Natural killer cell treated with Interleukin-12 subunit alpha and Interleukin-12 subunit beta and Interleukin-15 and Interleukin-18, amount 100 ng/mL, for 72 hours (primary cell): ENCODE results near the gene MRTFA. TPM values are rescaled to one million over a fixed set of nuclear protein-coding genes. Genes with fewer than 3 reads are reported as not detected.
"Not testable (repeated sequence)": the region's sequence is repeated elsewhere in the genome, so short reads cannot be mapped to it uniquely, and the experiment has no call there.

Experiments
- ATAC-seq, 2 donors: fragments of 150-1000 bp; cut with Tn5 transposase in 1 of 2; sonication (Bioruptor Pico), chemical (Tn5 transposase) in 1 of 2; 2 replicates each; pipeline ENCODE4 v1.10.0; 2021
- DNase-seq: peaks from one replicate; pipeline ENCODE4 v3.0.0; 2022; ENCODE audit warnings: low spot score
- H3K27ac Mint-ChIP-seq, 2 donors: 1 replicate in 1 of 2; 2 replicates in 1 of 2; pipeline ENCODE4 v1.8.0; 2022; ENCODE audit warnings: mixed read lengths in 2 of 2, mild to moderate bottlenecking in 1 of 2, moderate library complexity in 1 of 2
- H3K27me3 Mint-ChIP-seq, 2 donors: 1 replicate in 1 of 2; 2 replicates in 1 of 2; pipeline ENCODE4 v1.8.0; 2022; ENCODE audit warnings: mixed read lengths in 2 of 2
- H3K36me3 Mint-ChIP-seq: one replicate; pipeline ENCODE4 v1.8.0; 2022; ENCODE audit warnings: mixed read lengths
- H3K4me1 Mint-ChIP-seq, 2 donors: 1 replicate in 1 of 2; 2 replicates in 1 of 2; pipeline ENCODE4 v1.8.0; 2022; ENCODE audit warnings: low read depth in 2 of 2, mixed read lengths in 2 of 2, mild to moderate bottlenecking in 1 of 2
- H3K4me3 Mint-ChIP-seq: one replicate; pipeline ENCODE4 v1.8.0; 2022; ENCODE audit warnings: mixed read lengths
- H3K9me3 Mint-ChIP-seq: 2 replicates; pipeline ENCODE4 v1.8.0; 2022; ENCODE audit warnings: mixed read lengths
- total RNA-seq, 2 donors: library from RNA; stranded (reverse); gene quantifications; one replicate each; pipeline ENCODE4 v1.2.3, GENCODE V29; 2022

MRTFA gene
- total RNA-seq, 2 donors from 2014 or later, result 53.4 to 86.9 TPM

DNA sequence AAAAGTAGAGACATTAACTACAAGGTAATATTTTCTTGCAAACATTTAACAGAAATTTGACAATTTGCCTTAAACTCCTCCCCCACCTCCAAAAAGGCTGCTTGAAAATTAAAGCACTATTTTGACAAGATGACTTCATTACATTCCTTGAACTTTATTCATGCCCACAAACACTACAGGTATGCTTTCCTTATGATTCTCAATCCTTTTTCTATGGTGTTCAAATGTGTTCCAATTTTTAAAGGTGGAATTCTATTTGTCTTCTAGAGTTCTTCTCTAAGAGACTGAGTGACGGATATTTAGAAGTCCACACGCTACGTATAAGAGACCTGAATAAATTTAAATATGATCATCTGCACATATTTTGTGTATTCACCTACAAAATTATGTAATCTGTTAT is 69.4 kb downstream of the MRTFA start:
- ATAC-seq, result no peak
- no peak for DNase-seq
- Mint-ChIP-seq H3K4me3 (no peak overlapping the region), H3K27ac (no peak overlapping the region), H3K4me1 (peaks cover 12 to 15% of the 10 kb centered on the region in 2 donors), H3K9me3 (no peaks in the 10 kb centered on the region), H3K36me3 (no peaks in the 10 kb centered on the region), H3K27me3 (no peaks in the 10 kb centered on the region)

DNA sequence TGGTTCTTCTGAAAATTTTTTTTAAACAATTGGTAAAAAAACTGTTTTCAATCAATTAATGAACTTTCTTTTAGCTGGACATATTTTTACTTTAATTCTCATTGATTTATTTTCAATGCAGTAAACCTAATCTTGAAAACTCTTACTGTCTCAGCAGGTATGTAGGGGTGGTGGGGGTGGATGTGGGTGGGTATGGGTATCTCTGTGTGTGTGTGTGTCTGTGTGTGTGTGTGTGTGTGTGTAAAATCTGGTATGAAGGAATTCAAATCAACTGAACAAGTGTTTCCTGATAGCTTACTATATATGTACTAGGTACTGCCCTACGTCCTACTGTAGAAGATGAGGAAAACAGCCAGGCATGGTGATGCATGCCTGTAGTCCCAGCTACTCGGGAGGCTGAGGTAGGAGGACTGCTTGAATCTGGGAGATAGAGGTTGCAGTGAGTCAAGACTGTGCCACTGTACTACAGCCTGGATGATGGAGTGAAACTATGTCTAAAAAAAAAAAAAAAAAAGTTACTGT is 75.5 kb downstream of the MRTFA start:
- Mint-ChIP-seq H3K9me3 (no peaks in the 10 kb centered on the region), H3K4me1 (peaks cover 9 to 25% of the 10 kb centered on the region in 2 donors), H3K4me3 (no peak overlapping the region), H3K27ac (peak overlapping the region in 1 of 2 donors; percentile 61), H3K36me3 (no peaks in the 10 kb centered on the region), H3K27me3 (no peaks in the 10 kb centered on the region)
- ATAC-seq, result no peak
- DNase-seq, result no peak

DNA sequence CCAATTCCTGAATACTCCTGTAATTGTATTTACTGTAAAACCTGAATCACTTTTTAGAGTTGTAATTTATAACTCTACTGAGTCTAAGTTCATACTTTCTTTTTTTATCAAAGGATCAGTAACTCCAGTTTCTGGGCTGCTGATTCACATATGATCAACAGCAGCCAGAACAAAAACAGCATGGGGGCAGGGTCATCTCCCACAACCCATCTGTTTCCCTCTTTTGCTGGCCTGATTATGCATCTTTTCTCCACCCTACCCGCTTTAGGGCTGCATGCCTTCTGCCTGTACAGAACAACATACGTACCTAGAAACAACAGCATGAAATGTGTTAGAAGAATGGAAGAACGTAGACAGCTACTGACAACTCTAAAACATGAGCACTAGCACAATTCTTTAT is 76.0 kb downstream of the MRTFA start:
- Mint-ChIP-seq H3K36me3 (no peaks in the 10 kb centered on the region), H3K4me3 (no peak overlapping the region), H3K27ac (peak overlapping the region in 1 of 2 donors; percentile 61), H3K9me3 (no peaks in the 10 kb centered on the region), H3K27me3 (no peaks in the 10 kb centered on the region), H3K4me1 (peaks cover 9 to 26% of the 10 kb centered on the region in 2 donors)
- ATAC-seq (no peak), DNase-seq (no peak)

DNA sequence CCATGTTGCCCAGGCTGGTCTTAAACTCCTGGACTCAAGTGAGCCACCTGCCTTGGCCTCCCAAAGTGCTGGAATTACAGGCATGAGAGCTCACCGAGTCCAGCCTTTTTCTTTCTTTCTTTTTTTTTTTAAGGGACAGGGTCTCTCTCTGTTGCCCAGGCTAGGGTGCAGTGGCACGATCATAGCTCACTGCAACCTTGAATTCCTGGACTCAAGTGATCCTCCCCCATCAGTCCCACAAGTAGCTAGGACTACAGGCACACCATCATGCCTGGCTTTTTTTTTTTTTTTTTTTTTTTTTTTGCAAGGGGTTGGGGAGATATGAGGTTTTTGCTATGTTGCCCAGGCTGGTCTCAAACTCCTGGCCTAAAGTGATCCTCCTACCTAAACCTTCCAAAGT is 78.5 kb downstream of the MRTFA start:
- Mint-ChIP-seq H3K27me3 (no peaks in the 10 kb centered on the region), H3K9me3 (peaks cover under 1% of the 10 kb centered on the region), H3K36me3 (peaks cover 2% of the 10 kb centered on the region), H3K4me3 (no peak overlapping the region), H3K4me1 (peaks cover 19 to 36% of the 10 kb centered on the region in 2 donors), H3K27ac (no peak overlapping the region)
- DNase-seq, result no peak
- ATAC-seq, result no peak

DNA sequence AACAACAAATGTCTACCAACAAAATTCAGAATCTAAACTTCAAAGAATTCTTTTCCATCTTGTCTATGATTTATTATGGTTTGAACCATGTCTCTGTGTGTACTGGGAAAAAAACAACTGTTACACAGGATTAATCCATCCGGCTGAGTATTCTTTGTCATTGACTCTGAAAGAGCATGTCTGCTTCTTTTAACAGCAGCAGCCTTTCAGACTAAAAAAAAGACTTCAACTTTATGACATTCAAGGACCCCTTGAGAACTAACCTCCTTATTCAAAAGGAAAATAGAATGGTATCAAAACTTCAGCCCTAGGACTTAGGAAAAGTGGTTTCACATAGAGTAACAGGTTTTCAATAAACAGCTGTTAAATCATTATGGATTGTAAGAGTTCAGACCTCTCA is 79.9 kb downstream of the MRTFA start:
- H3K4me3 Mint-ChIP-seq, result no peak overlapping the region
- no peak for DNase-seq
- H3K4me1 Mint-ChIP-seq, result peaks cover 26 to 37% of the 10 kb centered on the region in 2 donors
- H3K27ac Mint-ChIP-seq, result no peak overlapping the region
- ATAC-seq, result no peak
- no peaks in the 10 kb centered on the region for H3K27me3 Mint-ChIP-seq
- H3K9me3 Mint-ChIP-seq, result peaks cover 6% of the 10 kb centered on the region
- H3K36me3 Mint-ChIP-seq, result peaks cover 13% of the 10 kb centered on the region

DNA sequence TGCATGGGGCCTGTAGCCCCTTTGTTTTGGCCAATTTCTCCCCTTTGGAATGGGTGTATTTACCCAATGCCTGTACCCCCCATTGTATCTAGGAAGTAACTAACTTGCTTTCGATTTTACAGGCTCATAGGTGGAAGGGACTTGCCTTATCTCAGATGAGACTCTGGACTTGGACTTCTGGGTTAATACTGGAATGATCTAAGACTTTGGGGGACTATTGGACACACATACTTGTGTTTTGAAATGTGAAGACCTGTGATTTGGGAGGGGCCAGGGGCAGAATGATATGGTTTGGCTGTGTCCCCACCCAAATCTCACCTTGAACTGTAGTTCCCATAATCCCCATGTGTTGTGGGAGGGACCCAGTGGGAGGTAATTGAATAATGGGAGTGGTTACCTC is 82.5 kb downstream of the MRTFA start:
- Mint-ChIP-seq H3K27ac (peak overlapping the region in 1 of 2 donors; percentile 38), H3K4me1 (peaks cover 24 to 36% of the 10 kb centered on the region in 2 donors), H3K36me3 (peaks cover 13% of the 10 kb centered on the region)
- H3K4me3 Mint-ChIP-seq, H3K27me3 Mint-ChIP-seq, ATAC-seq, H3K9me3 Mint-ChIP-seq, DNase-seq: not testable (repeated sequence)

DNA sequence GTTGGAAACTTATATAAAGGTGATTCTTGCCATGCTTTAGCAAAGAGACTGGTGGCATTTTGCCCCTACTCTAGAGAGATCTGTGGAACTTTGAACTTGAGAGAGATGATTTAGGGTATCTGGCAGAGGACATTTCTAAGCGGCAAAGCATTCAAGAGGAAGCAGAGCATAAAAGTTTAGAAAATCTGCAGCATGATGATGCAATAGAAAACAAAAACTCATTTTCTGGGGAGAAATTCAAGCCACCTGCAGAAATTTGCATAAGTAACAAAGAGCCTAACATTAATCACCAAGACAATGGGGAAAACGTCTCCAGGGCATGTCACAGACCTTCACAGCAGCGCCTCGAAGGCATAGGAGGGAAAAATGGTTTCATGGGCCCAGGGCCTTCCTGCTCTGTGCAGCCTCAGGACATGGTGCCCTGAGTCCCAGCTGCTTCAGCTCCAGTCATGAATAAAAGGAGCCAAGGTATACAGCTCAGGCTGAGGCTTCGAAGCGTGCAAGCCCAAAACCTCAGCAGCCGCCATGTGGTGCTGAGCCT is 83.4 kb downstream of the MRTFA start:
- no peak for ATAC-seq
- DNase-seq, result no peak
- Mint-ChIP-seq H3K36me3 (peaks cover 13% of the 10 kb centered on the region), H3K27me3 (no peaks in the 10 kb centered on the region), H3K27ac (no peak overlapping the region), H3K9me3 (peaks cover 6% of the 10 kb centered on the region), H3K4me3 (no peak overlapping the region), H3K4me1 (peaks cover 24 to 37% of the 10 kb centered on the region in 2 donors)

DNA sequence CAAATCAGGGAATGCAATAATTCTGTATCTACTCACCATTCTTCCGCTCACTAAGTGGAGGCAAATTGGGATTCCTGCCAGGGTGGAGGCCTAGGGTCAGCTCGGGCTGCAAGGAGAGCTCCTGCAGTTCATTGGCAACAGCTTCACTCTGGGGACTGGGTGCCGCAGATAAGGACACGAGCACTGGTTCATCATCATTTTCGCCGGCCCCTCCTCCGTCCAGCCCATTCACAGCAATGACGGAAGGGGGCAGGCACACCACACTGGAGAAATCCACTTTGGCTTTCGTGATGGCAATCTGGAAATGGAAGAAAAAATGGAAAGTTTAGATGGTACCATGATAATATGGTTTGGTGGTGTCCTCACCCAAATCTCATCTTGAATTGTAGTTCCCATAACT is 84.4 kb downstream of the MRTFA start:
- H3K27ac Mint-ChIP-seq, result no peak overlapping the region

DNA sequence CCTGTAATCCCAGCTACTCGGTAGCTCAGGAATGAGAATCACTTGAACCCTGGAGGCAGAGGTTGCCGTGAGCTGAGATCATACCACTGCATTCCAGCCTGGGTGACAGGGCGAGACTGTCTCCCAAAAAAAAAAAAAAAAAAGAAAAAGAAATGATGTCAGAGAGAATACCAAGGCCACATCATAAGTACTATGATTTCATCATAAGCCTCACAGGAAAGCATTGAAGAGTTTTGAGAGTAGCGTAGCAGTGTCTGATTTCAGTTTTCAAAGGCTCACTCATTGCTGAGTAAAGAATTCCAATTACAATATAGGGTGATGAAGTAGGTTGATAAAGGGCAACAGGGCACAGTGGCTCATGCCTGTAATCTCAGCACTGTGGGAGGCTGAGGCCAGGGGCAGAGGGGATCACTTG is 88.8 kb downstream of the MRTFA start:
- no peak for ATAC-seq
- Mint-ChIP-seq H3K36me3 (peaks cover 13% of the 10 kb centered on the region), H3K27ac (peak overlapping the region in 1 of 2 donors; percentile 5)

More for the DNA sequence above, 84.4 kb downstream of the MRTFA start:
- Mint-ChIP-seq H3K36me3 (peaks cover 16% of the 10 kb centered on the region), H3K4me1 (peaks cover 29 to 35% of the 10 kb centered on the region in 2 donors), H3K4me3 (no peak overlapping the region), H3K9me3 (peaks cover 6% of the 10 kb centered on the region), H3K27me3 (no peaks in the 10 kb centered on the region)
- ATAC-seq, result no peak
- DNase-seq, result no peak

DNA sequence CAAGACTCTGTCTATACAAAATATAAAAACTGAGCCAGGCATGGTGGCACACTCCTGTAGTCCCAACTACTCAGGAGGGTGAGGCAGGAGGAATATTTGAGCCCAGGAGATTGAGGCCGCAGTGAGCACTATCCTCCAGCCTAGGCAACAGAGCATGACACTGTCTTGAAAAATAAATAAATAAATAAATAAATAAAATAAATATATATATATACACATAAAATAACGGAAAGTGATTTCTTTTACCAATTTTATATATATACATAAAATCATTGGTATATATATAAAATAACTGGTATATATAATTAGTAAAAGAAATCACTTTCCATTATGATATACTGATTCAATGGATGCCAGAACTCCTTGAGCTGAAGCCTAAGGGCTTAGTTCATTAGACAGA is 91.8 kb downstream of the MRTFA start:
- Mint-ChIP-seq H3K4me1 (peaks cover 15 to 24% of the 10 kb centered on the region in 2 donors), H3K4me3 (no peak overlapping the region), H3K9me3 (no peaks in the 10 kb centered on the region), H3K36me3 (peaks cover 4% of the 10 kb centered on the region), H3K27me3 (no peaks in the 10 kb centered on the region), H3K27ac (no peak overlapping the region)
- DNase-seq (no peak), ATAC-seq (no peak)

More for the DNA sequence above, 88.8 kb downstream of the MRTFA start:
- Mint-ChIP-seq H3K27me3 (no peaks in the 10 kb centered on the region), H3K9me3 (peaks cover 3% of the 10 kb centered on the region), H3K4me3 (no peak overlapping the region), H3K4me1 (peaks cover 15 to 20% of the 10 kb centered on the region in 2 donors)
- no peak for DNase-seq

DNA sequence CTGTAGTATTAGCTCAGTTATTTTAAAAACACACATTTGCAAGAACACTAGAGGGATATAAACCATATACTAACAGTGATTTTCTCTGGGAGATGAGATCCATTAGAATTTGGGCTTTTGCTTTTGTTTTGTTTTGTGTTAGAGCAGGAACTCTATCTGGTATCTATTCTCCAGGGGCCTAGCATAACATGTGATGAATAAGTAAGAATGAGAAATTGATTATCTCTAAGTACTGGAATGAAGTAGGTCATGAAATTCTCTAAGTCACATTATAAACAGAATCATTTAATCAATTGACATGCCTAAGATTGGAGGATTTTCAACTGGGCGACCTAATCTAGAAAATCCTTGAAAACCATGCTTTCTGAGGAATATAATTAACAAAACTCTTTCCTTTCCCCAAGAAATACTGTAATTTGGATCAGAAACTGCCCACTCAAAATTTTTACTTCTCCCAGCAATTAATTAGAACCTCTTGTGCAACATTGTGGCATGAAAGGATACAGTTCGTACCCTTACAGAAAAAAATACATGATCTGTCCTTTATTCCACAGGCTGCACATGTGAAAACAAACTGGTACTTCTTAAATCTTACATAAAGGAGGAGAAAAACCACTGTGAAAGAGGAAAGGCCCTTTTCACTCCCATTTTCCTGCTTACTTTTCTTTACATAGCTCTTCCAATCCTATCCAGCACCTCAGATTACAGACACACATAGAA is 93.5 kb downstream of the MRTFA start:
- no peak overlapping the region for H3K4me3 Mint-ChIP-seq
- ATAC-seq (no peak), DNase-seq (no peak)
- no peaks in the 10 kb centered on the region for H3K9me3 Mint-ChIP-seq
- no peaks in the 10 kb centered on the region for H3K27me3 Mint-ChIP-seq
- H3K36me3 Mint-ChIP-seq, result peaks cover 4% of the 10 kb centered on the region
- H3K27ac Mint-ChIP-seq, result no peak overlapping the region
- peaks cover 13 to 20% of the 10 kb centered on the region in 2 donors for H3K4me1 Mint-ChIP-seq

DNA sequence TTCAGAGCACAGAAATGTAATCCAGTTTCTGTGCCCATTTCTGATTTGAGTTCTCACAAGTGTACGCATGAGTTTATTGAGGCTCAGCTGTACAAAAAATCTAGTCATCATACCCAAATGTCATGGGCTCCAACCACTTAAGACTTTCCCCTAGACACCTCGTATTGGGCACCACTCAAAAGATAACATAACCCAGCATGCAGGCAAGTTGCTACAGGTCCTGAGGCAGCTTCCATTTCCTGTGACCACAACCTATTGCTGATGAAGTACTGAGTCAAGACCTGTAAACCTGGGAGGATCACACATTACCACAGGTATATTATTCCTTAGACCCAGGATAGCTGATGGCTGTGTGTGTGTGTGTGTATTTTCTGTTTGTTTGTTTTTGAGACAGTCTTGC is 95.2 kb downstream of the MRTFA start:
- H3K27me3 Mint-ChIP-seq, result no peaks in the 10 kb centered on the region
- H3K36me3 Mint-ChIP-seq, result no peaks in the 10 kb centered on the region
- H3K4me1 Mint-ChIP-seq, result peaks cover 8 to 20% of the 10 kb centered on the region in 2 donors
- H3K4me3 Mint-ChIP-seq, result no peak overlapping the region
- peak in 1 of 2 donors; percentile 20 for ATAC-seq
- H3K27ac Mint-ChIP-seq, result no peak overlapping the region
- DNase-seq, result no peak
- H3K9me3 Mint-ChIP-seq, result no peaks in the 10 kb centered on the region

DNA sequence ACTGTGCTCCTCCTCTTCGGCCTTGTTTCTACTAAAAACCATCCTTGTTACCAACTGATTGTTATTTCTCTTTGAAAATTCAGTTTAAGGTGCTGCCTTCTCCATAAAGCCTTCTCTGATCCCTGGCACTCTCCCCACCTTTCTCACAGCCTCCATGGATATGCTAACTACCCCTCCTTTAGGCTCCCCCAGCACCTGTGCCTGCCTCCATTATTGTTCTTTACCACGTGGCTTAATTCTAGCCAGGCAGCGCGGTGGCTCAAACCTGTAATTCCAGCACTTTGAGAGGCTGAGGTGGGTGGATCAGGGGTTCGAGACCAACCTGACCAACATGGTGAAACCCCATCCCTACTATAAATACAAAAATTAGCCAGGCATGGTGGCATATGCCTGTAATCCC is 96.3 kb downstream of the MRTFA start:
- no peaks in the 10 kb centered on the region for H3K9me3 Mint-ChIP-seq
- H3K27me3 Mint-ChIP-seq, result no peaks in the 10 kb centered on the region
- DNase-seq (no peak), ATAC-seq (no peak)
- no peak overlapping the region for H3K4me3 Mint-ChIP-seq
- H3K4me1 Mint-ChIP-seq, result peaks cover 9 to 20% of the 10 kb centered on the region in 2 donors
- peak overlapping the region in 1 of 2 donors; percentile 61 for H3K27ac Mint-ChIP-seq
- no peaks in the 10 kb centered on the region for H3K36me3 Mint-ChIP-seq

DNA sequence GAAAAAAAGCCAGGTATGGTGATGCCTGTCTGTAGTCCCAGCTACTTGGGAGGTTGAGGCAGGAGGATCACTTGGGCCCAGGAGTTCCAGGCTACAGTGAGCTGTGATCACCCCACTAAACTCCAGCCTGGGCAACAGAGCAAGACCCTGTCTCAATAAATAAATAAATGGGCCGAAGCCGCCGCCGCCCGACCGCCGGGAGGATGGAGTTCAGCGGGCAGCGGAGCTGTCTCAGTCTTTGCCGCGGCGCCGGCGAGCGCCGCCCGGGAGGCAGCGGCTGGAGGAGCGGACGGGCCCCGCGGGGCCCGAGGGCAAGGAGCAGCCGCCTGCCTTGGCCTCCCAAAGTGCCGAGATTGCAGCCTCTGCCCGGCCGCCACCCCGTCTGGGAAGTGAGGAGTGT is 100.4 kb downstream of the MRTFA start:
- not testable (repeated sequence) for H3K9me3 Mint-ChIP-seq, ATAC-seq, H3K4me3 Mint-ChIP-seq, DNase-seq, H3K36me3 Mint-ChIP-seq, H3K27ac Mint-ChIP-seq, H3K27me3 Mint-ChIP-seq
- peaks cover 37% of the 10 kb centered on the region in 2 donors for H3K4me1 Mint-ChIP-seq
